ENCODE data around the gene CFAP74. TPM values are rescaled to one million over a fixed set of nuclear protein-coding genes. Genes with fewer than 3 reads are reported as not detected.

The CFAP74 gene
- total and polyA plus RNA-seq, 2 of the 13 experiments (the other 11 are each of a cell fraction or from before 2014, with no cell fraction given), result 0.27 to 0.62 TPM

DNA sequence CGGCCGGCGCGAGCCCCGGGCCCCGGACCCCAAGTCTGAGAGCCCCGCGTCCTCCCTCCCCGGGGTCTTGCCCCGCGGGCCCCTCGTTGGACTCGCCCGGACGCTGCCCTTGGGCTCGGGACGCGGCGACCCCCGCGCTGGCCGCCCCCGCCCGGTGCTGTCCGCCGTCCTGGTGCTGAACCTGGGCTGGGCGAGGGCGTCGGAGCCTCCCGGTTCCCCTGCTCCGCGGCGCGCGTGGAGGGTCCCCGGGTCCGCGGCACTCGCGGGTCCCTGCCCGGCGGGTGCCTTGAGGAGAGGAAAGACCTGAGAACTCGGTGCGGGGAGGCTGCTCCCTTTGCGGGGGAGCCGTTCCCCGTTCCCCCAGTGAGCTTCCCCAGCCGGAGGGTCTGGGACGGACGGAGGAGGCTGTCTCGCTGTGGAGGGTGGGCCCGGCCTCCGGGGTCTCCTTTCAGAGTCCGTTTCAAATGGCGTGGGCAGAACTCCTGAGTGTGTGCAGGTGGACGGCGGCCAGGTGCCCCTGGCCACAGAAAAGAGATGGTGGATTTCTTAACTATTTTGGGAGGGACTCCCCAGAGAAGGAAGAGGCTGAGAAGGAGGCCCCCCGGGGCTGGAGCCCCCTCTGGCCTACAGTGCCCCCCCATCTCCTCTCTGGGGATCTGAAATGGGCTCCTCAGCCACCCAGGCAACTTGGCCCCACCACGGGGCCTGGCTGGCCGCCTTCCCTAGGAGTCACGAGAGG, 16.2 kb upstream of the CFAP74 start:
- peaks cover 32 to 91% of the 10 kb centered on the region in 2 experiments for H3K27me3 ChIP-seq (ENCODE audit: control insufficient read depth in 1 of 2, insufficient read depth in 2 of 2, low read length in 2 of 2)
- no peak overlapping the region for H3K27ac ChIP-seq (ENCODE audit: extremely low read length, insufficient read depth, low read length)
- BruUV-seq (replicated peaks), result no TSS peak
- no peaks in the 10 kb centered on the region for H3K9me3 ChIP-seq (ENCODE audit: low read length)
- CTCF ChIA-PET (ENCODE audit: low intra/inter-chr PET ratio, low total read pairs), result no interaction called here
- no peak overlapping the region for H3K4me2 ChIP-seq (ENCODE audit: low read depth, low read length)
- in situ Hi-C loops (cut with HindIII; ENCODE audit: extremely low pct_ligation_motif_present, low pct_unique_long_range_greater_than_20kb), result no loop called here
- H3K9ac ChIP-seq (ENCODE audit: insufficient read depth, low read depth, low read length), result no peak overlapping the region
- H3K79me2 ChIP-seq (ENCODE audit: insufficient read depth, low read length), result no peaks in the 10 kb centered on the region
- no peak; the same call in 2 of the 3 replicates for ATAC-seq
- peak overlapping the region in 1 of 3 experiments; percentile 16; a peak in 1 of 6 replicates for H3K4me3 ChIP-seq (replicated peaks in 1 of 3; ENCODE audit: insufficient read depth in 1 of 3, low read depth in 2 of 3, low read length in 3 of 3)
- 0 out of 2 replicates have a peak, but pooled peaks cover 4% of the 10 kb centered on the region for H4K20me1 ChIP-seq (ENCODE audit: insufficient read depth, low read length)
- DNase-seq (ENCODE audit: low spot score), result no peak
- POLR2A ChIA-PET, result no interaction called here
- no peaks in the 10 kb centered on the region for H3K36me3 ChIP-seq (replicated peaks in 1 of 2; ENCODE audit: control insufficient read depth in 1 of 2, insufficient read depth in 2 of 2, low read length in 2 of 2)
- H3K4me1 ChIP-seq (ENCODE audit: insufficient read depth, low read length), result peaks cover 7% of the 10 kb centered on the region
- no peak for FAIRE-seq
- intact Hi-C loops (cut with micrococcal nuclease; ENCODE audit: unreplicated experiment), result no loop called here
- 29% methylated on average over 20 of the region's 61 CpGs for WGBS (ENCODE audit: low lambda C conversion rate)
- H2AFZ ChIP-seq (ENCODE audit: low read length), result no peak overlapping the region
- TF ChIP-seq REST (IDR thresholded peaks at IDR 0.05; ENCODE audit: borderline replicate concordance in 1 of 2, low read depth in 1 of 2, low read length in 2 of 2) (peak; percentile 93), PATZ1 (CRISPR knock-in tag; IDR thresholded peaks at IDR 0.05) (peak; percentile 87), SALL1 (CRISPR knock-in tag; IDR thresholded peaks at IDR 0.05) (0 out of 2 replicates have a peak, but pooled peaks have one; percentile 34), CREB3 (CRISPR knock-in tag; IDR thresholded peaks at IDR 0.05) (no peak), MIER2 (CRISPR knock-in tag; IDR thresholded peaks at IDR 0.05) (peak; percentile 89), NFKB2 (CRISPR knock-in tag; IDR thresholded peaks at IDR 0.05; ENCODE audit: borderline replicate concordance) (peak; percentile 35; the same call in 1 of the 2 replicates), HES4 (CRISPR knock-in tag; IDR thresholded peaks at IDR 0.05; ENCODE audit: borderline replicate concordance) (peak; percentile 71; the same call in 1 of the 2 replicates), HOXA3 (CRISPR knock-in tag; IDR thresholded peaks at IDR 0.05) (0 out of 2 replicates have a peak, but pooled peaks have one; percentile 16), ZNF775 (CRISPR knock-in tag; IDR thresholded peaks at IDR 0.05; ENCODE audit: borderline replicate concordance) (no peak), ZNF20 (CRISPR knock-in tag; IDR thresholded peaks at IDR 0.05) (no peak), ZNF724P (CRISPR knock-in tag; IDR thresholded peaks at IDR 0.05; ENCODE audit: borderline replicate concordance) (0 out of 2 replicates have a peak, but pooled peaks have one; percentile 44), ZBTB7A (CRISPR knock-in tag; IDR thresholded peaks at IDR 0.05) (0 out of 2 replicates have a peak, but pooled peaks have one; percentile 39), ZBTB7B (CRISPR knock-in tag; IDR thresholded peaks at IDR 0.05) (peak; percentile 71), MYC (CRISPR knock-in tag; IDR thresholded peaks at IDR 0.05; ENCODE audit: borderline replicate concordance) (no peak), SAP130 (CRISPR knock-in tag; IDR thresholded peaks at IDR 0.05; ENCODE audit: low read depth) (no peak), EZH2 (conservative IDR thresholded peaks at IDR 0.05; ENCODE audit: low read depth, low read length) (peak; percentile 69), KDM5B (CRISPR knock-in tag; IDR thresholded peaks at IDR 0.05; ENCODE audit: borderline replicate concordance) (no peak), SP1 (IDR thresholded peaks at IDR 0.05) (no peak), SP1 (CRISPR knock-in tag; IDR thresholded peaks at IDR 0.05) (no peak)

Measured in HepG2 (cell line).